Measurements from ENCODE around the gene PIK3AP1.
"Not testable (repeated sequence)": the region's sequence is repeated elsewhere in the genome, so short reads cannot be mapped to it uniquely, and the experiment has no call there.

The PIK3AP1 gene, protein sequence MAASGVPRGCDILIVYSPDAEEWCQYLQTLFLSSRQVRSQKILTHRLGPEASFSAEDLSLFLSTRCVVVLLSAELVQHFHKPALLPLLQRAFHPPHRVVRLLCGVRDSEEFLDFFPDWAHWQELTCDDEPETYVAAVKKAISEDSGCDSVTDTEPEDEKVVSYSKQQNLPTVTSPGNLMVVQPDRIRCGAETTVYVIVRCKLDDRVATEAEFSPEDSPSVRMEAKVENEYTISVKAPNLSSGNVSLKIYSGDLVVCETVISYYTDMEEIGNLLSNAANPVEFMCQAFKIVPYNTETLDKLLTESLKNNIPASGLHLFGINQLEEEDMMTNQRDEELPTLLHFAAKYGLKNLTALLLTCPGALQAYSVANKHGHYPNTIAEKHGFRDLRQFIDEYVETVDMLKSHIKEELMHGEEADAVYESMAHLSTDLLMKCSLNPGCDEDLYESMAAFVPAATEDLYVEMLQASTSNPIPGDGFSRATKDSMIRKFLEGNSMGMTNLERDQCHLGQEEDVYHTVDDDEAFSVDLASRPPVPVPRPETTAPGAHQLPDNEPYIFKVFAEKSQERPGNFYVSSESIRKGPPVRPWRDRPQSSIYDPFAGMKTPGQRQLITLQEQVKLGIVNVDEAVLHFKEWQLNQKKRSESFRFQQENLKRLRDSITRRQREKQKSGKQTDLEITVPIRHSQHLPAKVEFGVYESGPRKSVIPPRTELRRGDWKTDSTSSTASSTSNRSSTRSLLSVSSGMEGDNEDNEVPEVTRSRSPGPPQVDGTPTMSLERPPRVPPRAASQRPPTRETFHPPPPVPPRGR

DNA sequence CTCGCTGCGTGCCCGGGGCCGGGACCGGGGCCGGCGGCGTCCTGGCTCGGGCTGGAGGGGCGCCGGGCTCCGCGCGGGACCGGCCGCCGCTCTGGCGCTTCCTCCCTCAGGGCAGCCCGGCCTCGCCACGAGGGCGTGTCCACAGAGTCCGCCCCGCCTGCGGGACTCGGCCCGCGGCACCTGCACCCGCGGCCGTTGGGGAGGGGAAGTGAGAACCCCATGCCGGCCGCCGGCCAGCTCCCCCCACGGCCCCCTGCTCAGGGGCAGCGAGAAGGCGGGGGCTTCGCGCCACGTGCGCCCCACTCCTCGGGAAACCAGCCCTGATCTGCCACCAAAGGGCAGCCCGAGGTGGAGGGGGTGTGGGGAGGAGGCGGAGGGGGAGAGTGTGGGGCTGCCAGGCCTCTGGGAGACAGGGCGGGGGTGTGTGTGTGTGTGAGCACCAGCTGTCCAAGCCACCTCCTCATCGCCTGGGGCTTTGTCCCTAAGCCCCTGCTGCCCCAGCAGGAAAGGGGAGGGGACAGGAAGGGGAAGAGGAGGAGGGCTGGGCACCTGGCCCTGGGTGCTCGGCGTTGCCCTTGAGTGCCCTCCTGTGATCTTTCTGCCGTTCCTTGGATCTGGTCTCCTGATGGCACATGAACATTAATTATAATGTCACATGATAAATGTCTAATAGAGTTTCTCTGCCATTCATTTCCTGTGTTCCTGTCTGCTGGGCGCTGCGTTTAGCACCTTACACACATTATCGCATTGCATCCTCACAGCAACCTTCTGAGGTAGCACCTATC, at the start of gene PIK3AP1:
TSS of gene PIK3AP1 (minus strand) at position 93 of the 785 bp plus-strand sequence. CDS start 120 bp downstream, outside the sequence.
- DNase-seq: peak; percentile 49 to 71

DNA sequence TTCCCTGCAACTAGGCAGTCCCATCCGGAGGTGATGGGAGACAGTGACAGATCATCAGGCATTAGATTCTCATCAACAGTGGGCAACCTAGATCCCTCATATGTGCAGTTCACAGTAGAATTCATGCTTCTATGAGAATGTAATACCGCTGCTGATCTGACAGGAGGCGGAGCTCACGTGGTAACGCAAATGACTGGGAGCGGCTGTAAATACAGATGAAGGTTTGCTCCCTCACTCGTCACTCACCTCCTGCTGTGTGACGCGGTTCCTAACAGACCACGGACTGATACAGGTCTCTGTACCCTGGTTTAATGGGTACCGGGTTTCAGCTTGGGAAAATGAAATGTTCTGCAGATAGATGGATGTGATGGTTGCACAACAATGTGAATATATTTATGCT, 47.8 kb upstream of the PIK3AP1 start:
- DNase-seq: no peak

DNA sequence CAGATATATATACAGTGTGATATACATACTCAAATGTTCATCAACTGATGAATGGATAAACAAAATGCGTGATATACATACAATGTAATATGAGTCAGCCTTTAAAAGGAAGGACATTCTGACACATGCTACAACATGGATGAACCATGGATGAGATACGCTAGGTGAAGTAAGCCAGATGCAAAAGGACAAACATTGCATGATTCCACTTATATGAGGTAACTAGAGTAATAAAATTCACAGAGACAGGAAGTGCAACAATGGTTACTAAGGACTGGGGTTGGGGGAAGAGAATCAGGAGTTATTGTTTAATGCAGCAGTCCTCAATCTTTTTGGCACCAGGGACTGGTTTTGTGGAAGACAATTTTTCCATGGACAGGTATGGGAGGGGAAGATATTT, 47.3 kb upstream of the PIK3AP1 start:
- no peak for DNase-seq

DNA sequence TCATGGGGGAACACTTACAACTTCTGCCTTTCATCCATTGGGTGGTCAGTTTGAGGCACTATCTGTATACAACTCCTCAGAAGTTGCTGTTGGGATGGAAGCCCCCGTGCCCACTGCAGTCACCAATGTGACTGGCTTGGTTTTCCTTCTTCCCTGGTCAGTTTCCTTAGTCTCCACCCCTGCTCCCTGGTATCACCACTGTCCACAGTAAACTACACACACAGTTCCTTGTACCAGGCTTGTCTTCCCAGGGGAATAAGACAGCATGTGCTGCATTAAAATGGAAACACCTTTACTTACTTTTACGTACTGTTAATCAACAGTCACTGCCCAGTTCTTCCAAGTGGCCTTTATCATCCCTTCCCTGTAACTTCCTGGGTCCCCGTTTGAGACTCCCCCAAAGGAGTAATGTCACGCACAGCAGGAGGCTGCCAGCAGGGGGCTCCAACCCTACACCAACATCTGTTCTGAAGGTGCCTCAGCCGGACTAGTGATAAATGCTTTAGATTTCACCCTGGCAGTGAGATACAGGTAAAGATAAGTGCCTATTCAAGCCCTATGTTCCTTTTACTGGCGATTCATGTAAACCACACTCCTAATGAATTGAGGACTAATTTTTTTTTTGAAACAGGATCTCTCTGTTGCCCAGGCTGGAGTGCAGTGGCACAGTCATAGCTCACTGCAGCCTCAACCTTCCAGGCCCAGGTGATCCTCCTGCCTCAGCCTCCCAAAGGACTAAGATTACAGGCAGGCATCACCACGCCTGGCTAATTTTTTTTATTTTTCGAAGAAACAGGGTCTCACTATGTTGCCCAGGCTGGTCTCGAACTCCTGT, 45.3 kb upstream of the PIK3AP1 start:
- DNase-seq: peak; percentile 24 to 60

DNA sequence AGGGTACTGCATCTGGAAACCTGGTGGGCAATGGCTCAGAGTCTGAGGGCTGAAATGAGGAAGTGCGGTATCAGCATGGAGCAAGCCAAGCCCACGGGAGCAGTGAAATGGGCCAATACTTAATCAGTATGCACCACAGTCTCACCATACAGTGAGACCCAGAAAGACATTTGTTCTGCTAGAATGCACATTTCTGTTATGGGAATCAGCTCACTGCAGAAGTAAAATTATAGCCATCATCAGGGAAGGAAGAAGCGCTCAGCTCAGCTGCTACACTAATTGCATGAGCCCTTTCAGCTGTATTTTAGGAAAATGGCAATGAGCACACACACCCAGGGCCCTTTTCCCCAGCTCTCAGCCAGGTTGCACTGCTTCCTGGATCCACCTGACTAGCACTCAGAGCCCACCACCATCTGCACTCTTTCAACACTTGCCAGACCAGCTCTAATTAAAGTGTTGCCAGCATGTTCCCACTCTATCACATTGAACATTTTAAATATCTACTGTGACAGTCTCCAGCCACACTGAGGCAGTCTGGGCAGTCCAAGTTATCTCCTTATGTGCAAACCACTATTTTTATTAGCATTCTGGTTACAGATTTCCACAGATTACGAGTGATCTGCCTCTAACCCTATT, 44.2 kb upstream of the PIK3AP1 start:
- DNase-seq: no peak

DNA sequence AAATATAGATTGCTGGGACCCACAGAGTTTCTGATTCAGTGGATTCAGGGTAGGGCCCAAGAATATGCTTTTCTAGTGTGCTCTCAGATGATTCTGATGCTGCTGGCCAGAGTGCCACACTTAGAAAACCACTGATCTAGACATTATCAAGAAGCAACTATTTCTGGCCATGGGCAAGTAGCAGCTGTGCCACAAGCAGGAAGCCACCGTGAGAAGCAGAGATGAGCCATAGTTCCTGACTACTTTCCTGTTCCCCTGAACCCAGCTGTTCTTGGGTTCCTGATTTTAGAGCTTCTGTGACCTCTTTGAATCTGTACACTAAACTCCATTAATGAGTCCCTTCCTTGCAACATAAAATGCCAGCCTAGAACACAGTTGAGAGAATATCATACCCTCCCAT, 38.1 kb upstream of the PIK3AP1 start:
- DNase-seq: no peak

DNA sequence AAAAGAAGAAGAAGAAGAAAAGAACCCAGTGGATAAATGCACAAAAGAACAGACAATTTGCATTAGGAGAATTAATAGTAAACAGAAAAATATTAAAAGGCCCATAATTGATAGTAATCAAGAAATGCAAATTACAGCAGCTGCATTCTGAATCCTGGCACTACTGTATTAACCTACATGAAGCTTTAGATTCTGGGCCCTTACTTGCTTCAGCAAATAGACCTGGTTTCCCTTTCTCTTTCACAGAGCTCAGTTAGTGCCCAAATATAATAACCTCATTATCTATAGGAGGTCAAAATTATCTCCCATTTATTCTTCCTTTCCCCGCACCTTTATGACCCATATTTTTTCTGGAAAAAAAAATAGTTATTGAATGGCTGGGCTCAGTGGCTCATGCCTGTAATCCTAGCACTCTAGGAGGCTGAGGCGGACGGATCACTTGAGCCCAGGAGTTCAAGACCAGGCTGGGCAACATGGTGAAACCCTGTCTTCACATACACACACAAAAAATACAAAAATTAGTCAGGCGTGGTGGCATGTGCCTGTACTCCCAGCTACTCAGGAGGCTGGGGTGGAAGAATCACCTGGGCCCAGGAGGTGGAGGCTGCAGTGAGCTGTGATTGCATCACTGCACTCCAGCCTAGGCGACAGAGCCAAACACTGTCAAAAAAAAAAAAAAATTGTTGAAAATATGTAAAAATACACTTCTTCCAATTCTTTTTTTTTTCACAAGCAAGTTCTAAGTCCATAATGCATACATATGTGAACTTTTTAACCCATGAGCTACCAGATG, 36.0 kb upstream of the PIK3AP1 start:
- DNase-seq: no peak

DNA sequence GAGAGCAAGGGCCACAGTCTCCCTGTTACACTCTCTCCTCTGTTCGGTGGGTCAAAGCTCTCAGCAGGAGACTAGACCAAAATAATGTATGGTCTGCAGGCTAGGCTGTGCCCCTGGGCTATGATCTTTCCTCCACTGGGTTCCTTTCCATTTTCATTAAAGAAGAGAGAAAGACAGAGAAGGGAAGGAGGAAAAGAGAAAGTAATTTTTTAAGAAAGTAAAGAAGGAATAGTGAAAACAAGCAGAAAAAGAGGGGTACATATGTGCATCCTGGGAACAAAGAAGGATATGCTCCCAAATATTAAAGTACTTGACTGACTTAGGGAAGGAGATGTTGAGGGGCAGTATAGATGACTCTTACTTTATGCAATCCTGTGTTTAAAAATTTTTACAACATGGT, 33.6 kb upstream of the PIK3AP1 start:
- DNase-seq: no peak

DNA sequence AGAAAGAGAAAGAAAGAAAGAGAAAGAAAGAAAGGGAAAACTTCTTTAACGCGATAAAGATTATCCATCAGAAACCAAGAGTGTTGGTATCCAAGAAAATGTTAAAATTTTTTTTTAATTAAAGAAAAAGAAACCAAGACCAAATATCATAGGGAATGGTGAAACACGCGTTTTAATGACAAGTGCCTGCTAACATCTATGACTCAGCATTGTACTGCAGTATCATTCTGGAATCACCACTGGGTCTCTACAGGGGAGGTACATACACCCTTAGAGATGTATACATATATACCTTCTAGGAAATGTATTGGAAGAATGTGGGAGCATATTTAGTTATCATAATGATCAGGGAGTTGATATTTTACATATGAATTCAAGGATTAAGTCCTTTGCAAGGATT, 32.1 kb upstream of the PIK3AP1 start:
- DNase-seq: no peak

DNA sequence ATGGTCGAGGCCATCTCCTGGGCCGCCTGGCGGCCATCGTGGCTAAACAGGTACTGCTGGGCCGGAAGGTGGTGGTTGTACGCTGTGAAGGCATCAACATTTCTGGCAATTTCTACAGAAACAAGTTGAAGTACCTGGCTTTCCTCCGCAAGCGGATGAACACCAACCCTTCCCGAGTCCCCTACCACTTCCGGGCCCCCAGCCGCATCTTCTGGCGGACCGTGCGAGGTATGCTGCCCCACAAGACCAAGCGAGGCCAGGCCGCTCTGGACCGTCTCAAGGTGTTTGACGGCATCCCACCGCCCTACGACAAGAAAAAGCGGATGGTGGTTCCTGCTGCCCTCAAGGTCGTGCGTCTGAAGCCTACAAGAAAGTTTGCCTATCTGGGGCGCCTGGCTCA, 30.0 kb upstream of the PIK3AP1 start:
- DNase-seq: not testable (repeated sequence)

DNA sequence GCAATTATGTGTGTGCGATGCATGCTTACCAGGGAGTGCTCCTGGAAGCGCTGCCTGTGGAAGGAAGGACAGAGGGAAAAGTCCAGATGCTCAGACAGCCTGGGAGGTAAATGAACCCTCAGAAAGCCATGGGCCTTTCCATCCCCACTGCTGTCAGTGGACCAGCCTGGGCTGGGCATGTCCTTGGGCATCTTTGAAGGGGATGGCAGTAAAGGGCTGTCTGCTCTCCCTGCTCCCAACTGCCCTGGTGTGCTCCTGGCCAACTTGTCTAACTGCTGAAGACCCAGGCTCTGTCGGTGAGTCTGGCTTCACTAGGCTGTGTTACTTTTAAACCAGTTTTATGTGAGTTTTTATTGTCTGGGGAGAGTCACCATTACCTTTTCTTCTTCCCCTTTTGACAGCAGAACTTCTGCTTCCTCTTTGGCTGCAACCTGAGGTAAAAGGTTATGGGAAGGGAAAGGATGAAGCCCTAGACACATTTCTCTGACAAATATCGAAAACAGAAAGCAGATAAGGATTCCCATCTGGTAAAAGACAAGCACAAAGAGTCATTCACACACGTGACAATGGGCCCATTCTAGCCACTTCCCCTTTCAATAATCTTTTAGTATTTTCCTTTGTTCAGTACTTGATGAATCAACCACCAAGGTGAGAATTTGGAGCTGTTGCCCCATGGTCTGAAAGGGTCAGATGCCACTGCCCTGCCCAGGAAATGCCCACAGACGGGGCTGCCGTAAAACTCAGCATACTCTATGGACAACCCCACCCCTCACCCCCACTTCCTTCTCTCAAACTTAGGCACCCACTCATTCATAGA, 27.6 kb upstream of the PIK3AP1 start:
- DNase-seq: no peak

DNA sequence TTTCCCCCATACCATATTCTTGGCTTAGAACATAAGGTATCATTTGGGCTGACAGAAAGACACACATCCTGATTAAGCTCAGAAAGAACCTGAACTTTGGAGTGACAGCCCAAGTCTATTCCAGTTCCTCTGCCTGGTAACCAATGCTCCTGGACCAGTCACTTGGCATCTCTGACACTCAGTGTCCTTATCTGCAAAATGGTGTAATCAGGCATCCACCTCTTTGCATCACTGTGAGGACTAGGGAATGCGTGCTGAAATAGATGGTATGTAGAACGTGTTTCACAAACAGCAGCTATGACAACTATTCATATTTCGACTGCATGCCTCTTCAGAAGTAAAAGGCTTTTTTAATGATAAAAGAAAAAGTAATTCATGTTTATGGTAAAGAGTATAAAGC, 26.2 kb upstream of the PIK3AP1 start:
- no peak for DNase-seq

DNA sequence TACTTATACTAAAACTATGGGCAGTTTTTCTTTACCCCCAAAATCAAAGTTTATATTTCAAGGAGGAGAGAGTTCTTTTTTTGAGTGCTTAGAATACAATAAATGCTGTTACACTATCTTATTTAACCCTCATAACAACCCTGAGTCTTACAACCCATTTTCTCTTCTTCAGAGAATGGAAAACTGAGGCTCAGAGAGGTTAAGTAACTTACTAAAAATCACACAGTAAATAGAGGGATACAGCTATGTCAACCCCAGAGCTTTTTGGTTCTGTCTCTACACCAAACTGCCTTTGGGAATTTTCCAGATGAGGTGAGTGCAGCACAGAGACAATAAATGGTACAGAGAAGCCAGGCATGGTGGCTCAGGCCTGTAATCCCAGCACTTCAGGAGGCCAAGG, 25.6 kb upstream of the PIK3AP1 start:
- no peak for DNase-seq

DNA sequence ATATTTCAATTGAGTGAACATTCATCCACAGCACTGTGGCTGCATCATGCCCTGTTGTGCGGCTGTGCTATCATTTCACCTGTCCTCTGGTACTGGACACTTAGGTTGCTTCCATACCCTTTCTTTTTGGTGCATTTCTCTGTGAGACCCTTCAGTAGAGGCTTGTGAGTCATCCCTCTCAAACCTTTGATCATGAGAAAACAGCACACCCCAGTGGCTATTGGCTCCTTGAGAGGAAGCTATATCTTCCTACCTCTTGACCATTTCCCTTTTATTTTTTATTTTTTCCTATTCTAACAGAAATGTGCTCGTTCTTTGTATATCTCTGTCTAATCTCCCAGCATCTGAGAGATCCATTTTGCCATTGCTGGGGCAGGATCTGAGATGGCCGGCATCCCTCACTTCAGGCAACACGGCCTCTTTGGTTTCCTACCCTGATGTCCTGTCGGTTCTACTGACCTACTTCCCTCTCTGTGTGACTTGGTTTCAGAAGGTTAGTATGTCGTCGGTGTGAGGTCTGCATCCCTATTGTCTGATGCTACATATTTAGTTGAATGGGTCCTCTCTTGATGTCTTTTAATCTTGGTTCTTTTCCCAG, 23.8 kb upstream of the PIK3AP1 start:
- no peak for DNase-seq

DNA sequence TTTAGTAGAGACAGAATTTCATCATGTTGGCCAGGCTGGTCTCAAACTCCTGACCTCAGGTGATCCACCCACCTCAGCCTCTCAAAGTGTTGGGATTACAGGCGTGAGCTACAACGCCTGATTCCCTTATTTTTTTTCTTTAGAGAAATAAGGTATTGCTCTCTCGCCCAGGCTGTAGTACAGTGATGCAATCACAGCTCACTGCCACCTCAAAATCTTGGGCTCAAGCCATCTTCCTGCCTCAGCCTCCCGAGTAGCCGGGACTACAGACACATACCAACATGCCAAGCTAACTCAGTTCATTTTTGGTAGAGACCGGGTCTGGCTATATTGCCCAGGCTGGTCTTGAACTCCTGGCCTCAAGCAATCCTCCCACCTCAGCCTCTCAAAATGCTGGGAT, 21.2 kb upstream of the PIK3AP1 start:
- not testable (repeated sequence) for DNase-seq

DNA sequence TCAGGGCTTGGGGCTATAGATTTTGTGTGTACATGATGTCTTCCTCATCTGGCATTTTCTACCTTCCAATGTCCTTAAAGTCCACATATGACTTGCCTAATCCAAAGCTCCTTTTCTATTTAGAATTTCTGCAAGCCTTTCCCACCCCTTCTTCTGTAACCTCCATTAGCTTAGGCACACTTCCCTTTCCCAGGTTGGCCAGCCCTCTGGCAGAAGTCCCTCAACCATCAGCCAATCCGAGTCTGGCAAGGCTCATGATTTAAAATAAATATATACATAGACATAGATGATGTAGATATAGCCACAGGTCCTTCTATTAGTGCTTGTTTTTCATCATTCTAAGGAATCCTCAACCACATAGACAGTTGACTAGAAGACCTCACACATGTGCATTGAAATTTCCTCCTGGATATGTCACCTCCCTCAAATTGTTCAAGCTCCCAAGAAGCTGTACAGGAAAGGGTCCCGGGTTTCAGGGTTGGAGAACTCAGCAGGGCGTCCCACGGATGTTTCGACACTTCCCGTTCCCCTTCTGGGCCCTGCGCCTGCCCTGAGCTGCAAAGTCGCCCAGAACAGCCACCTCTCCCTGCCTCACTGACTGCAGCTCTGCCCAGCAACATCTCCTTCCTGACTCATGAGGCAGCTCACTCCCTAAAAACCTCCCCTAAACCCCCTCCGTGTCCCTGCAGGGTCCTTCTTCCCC, 20.4 kb upstream of the PIK3AP1 start:
- DNase-seq: no peak

DNA sequence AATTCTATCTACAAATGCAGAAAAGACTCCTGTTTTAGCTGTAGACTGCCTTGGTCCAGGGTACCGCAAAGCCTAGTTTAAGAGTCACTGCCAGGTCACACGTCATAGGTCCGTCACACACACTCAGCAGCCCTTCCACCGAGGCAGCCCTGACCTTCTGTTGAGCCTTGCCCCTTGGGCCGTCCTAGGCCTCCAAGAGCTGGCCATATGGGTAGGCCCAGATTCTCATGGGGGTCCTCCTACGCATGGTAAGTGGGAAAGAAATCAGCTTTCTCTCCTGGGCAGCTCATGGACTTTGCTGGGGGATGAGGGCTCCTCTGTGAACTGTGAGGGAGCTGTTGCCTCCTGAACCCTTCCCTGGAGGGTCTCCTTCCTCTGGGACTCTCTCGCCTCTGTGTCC, 19.8 kb upstream of the PIK3AP1 start:
- no peak for DNase-seq

DNA sequence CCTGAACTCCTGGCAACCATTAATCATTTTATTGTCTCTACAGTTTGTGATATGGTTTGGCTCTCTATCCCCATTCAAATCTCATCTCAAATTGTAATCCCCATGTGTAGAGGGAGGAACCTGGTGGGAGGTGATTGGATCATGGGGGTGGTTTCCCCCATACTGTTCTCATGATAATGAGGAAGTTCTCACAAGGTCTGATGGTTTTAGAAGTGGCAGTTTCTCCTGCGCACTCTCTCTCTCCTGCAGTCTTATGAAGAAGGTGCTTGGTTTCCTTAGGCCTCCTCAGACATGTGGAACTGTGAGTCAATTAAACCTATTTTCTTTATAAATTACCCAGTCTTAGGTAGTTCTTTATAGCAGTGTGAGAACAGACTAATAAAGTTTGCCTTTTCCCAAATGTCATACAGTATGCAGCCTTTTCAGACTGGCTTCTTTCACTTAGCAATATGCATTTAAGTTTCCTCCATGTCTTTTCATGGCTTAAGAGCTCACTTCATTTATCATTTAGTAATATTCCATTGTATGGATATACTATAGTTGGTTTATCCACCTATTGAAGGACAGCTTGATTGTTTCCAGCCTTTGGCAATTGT, 17.1 kb upstream of the PIK3AP1 start:
- DNase-seq: not testable (repeated sequence)

DNA sequence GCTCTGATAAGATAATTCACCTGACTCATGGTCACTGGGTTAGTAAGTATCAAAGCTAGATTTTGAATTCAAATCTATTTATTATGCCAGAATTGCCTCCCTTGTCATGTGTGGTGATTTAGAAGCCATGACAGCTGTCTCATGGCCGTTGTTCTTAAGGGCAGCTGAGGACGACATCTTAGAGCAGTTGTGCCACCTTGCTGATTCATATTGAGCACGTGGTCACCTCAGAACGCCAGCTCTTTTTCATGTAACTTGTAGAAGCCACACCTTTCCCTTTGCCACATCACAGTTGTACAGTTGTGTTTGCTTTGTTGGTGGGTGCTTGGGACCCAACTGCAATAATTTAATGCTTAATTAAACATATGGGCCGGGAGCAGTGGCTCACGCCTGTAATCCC, 4.3 kb upstream of the PIK3AP1 start:
- DNase-seq: no peak
